Keratinocyte (primary cell): ENCODE results near the gene DTNBP1. TPM values are rescaled to one million over a fixed set of nuclear protein-coding genes. Genes with fewer than 3 reads are reported as not detected.

ENCODE experiments used
- DNase-seq: peaks from one replicate; pipeline ENCODE4 v3.0.0-alpha.2; 2011; ENCODE audit warnings: low read depth, missing footprints, low spot score
- FAIRE-seq: peaks from 2 replicates; lab custom pipeline; 2011; peaks lifted over from hg19 to GRCh38; lab: Jason Lieb, UNC
- H2AFZ ChIP-seq: 2 replicates; pipeline ENCODE4 v1.6.0; 2012; ENCODE audit warnings: low read length, control low read depth, inconsistent platforms; ENCODE audit not compliant: control insufficient read depth
- H3K27ac ChIP-seq: 2 replicates; pipeline ENCODE4 v1.5.1; 2011; ENCODE audit warnings: low read length; ENCODE audit not compliant: control insufficient read depth, insufficient read depth
- H3K27me3 ChIP-seq: 3 replicates; pipeline ENCODE4 v1.6.0; 2011; ENCODE audit warnings: low read length; ENCODE audit not compliant: control insufficient read depth, insufficient read depth; ENCODE audit errors: extremely low read depth
- H3K36me3 ChIP-seq, 2 experiments: 2 replicates in 1 of 2; 3 replicates in 1 of 2; pipeline ENCODE4 v1.5.1; 2011; ENCODE audit warnings: low read length in 2 of 2, mild to moderate bottlenecking in 1 of 2; ENCODE audit not compliant: control insufficient read depth in 2 of 2, insufficient read depth in 2 of 2; ENCODE audit errors: extremely low read depth in 1 of 2
- H3K4me1 ChIP-seq: 3 replicates; pipeline ENCODE4 v1.5.1; 2011; ENCODE audit warnings: low read length; ENCODE audit not compliant: control insufficient read depth, insufficient read depth; ENCODE audit errors: extremely low read depth
- H3K4me2 ChIP-seq: 3 replicates; pipeline ENCODE4 v1.6.0; 2011; ENCODE audit warnings: low read depth, low read length; ENCODE audit not compliant: control insufficient read depth, insufficient read depth; ENCODE audit errors: extremely low read depth
- H3K4me3 ChIP-seq, 3 experiments: fragments of 200-600 bp in 1 of 3; sonication (generic) in 1 of 3; 2 replicates in 2 of 3; 3 replicates in 1 of 3; pipeline ENCODE4 v1.5.1; 2011 to 2016; ENCODE audit warnings: low read length in 3 of 3, mild to moderate bottlenecking in 3 of 3, control low read depth in 2 of 3, inconsistent platforms in 1 of 3, low read depth in 1 of 3, mixed read lengths in 1 of 3, mixed run types in 1 of 3, moderate library complexity in 1 of 3; ENCODE audit not compliant: control insufficient read depth in 2 of 3, insufficient read depth in 2 of 3; ENCODE audit errors: extremely low read depth in 1 of 3
- H3K79me2 ChIP-seq: 2 replicates; pipeline ENCODE4 v1.6.0; 2012; ENCODE audit warnings: low read length; ENCODE audit not compliant: control insufficient read depth, insufficient read depth
- H3K9ac ChIP-seq: 3 replicates; pipeline ENCODE4 v1.6.0; 2011; ENCODE audit warnings: low read length; ENCODE audit not compliant: control insufficient read depth, insufficient read depth; ENCODE audit errors: extremely low read depth
- H3K9me1 ChIP-seq: 3 replicates; pipeline ENCODE4 v1.6.0; 2011; ENCODE audit warnings: low read length; ENCODE audit not compliant: control insufficient read depth, insufficient read depth; ENCODE audit errors: extremely low read depth
- H3K9me3 ChIP-seq: 2 replicates; pipeline ENCODE4 v1.5.1; 2012; ENCODE audit warnings: low read depth, low read length; ENCODE audit not compliant: control insufficient read depth
- H4K20me1 ChIP-seq: 3 replicates; pipeline ENCODE4 v1.6.0; 2011; ENCODE audit warnings: low read length; ENCODE audit not compliant: control insufficient read depth, insufficient read depth; ENCODE audit errors: extremely low read depth
- CTCF ChIP-seq, 3 experiments: IDR thresholded peaks in 1 of 3; conservative IDR thresholded peaks in 1 of 3; optimal IDR thresholded peaks in 1 of 3; 2 replicates in 2 of 3; 3 replicates in 1 of 3; pipeline versions ENCODE3 to v1.5.1; 2011; ENCODE audit warnings: low read length in 3 of 3, mild to moderate bottlenecking in 3 of 3, moderate library complexity in 2 of 3, control low read depth in 1 of 3, inconsistent platforms in 1 of 3; ENCODE audit not compliant: insufficient read depth in 2 of 3; ENCODE audit errors: extremely low read depth in 1 of 3
- EZH2 ChIP-seq: IDR thresholded peaks from one replicate; pipeline ENCODE4 v1.6.1; 2012; ENCODE audit warnings: inconsistent platforms, mild to moderate bottlenecking, low read length, moderate library complexity
- dilution Hi-C: fragments of 300-500 bp; cut with MboI; formaldehyde crosslinking; loops from one replicate; pipeline ENCODE4 v1.7.0; 2020; ENCODE audit warnings: low sequenced_read_pairs; ENCODE audit not compliant: extremely low pct_ligation_motif_present
- polyA plus RNA-seq, 5 experiments: library from polyadenylated mRNA; depleted of rRNA in 3 of 5; stranded (reverse) in 3 of 5; stranded (forward) in 1 of 5; unstranded in 1 of 5; fragments of >200 nt; gene quantifications; 1 replicate in 1 of 5; 2 replicates in 3 of 5; 3 replicates in 1 of 5; pipeline versions ENCODE4 v1.2.1 to v1.2.3, GENCODE V29; 2011 to 2012; ENCODE audit warnings: missing spikeins in 2 of 5, low read depth in 1 of 5, low replicate concordance in 1 of 5

DTNBP1 gene
- polyA plus RNA-seq, 1 donor (not counting 4 experiments of a cell fraction or from before 2014, with no cell fraction given) = 11.5 TPM

GRCh38 chr6:15593798-15594197 lies 69.0 kb downstream of the DTNBP1 start:
- Histone ChIP-seq H3K4me2 (no peak overlapping the region), H3K4me1 (no peaks in the 10 kb centered on the region), H2AFZ (no peak overlapping the region), H3K4me3 (no peak overlapping the region), H3K9me1 (no peaks in the 10 kb centered on the region), H3K9me3 (no peaks in the 10 kb centered on the region), H3K79me2 (no peaks in the 10 kb centered on the region), H3K9ac (no peak overlapping the region), H3K27me3 (no peaks in the 10 kb centered on the region), H3K36me3 (no peaks in the 10 kb centered on the region), H3K27ac (no peak overlapping the region), H4K20me1 (no peaks in the 10 kb centered on the region)
- DNase-seq (no peak), FAIRE-seq (no peak)
- dilution Hi-C loops = no loop called here
- TF ChIP-seq CTCF (optimal IDR thresholded peaks at IDR 0.05 in 1 of 3, IDR thresholded peaks at IDR 0.05 in 1 of 3, conservative IDR thresholded peaks at IDR 0.05 in 1 of 3; ENCODE audit: extremely low read depth in 1 of 3, insufficient read depth in 2 of 3, low read length in 3 of 3) (no peak), EZH2 (no peak)

- H3K4me2 ChIP-seq = no peak overlapping the region
- FAIRE-seq (no peak), DNase-seq (no peak)
- H3K36me3 ChIP-seq = no peaks in the 10 kb centered on the region
- H2AFZ ChIP-seq = no peak overlapping the region
- dilution Hi-C loops = no loop called here
- no peaks in the 10 kb centered on the region for H3K9me3 ChIP-seq
- H4K20me1 ChIP-seq = no peaks in the 10 kb centered on the region
- no peaks in the 10 kb centered on the region for H3K27me3 ChIP-seq
- H3K9ac ChIP-seq = no peak overlapping the region
- no peak overlapping the region for H3K27ac ChIP-seq
- no peaks in the 10 kb centered on the region for H3K4me1 ChIP-seq
- no peaks in the 10 kb centered on the region for H3K9me1 ChIP-seq
- no peak overlapping the region for H3K4me3 ChIP-seq
- TF ChIP-seq EZH2 (no peak), CTCF (optimal IDR thresholded peaks at IDR 0.05 in 1 of 3, IDR thresholded peaks at IDR 0.05 in 1 of 3, conservative IDR thresholded peaks at IDR 0.05 in 1 of 3; ENCODE audit: extremely low read depth in 1 of 3, insufficient read depth in 2 of 3, low read length in 3 of 3) (no peak)
- no peaks in the 10 kb centered on the region for H3K79me2 ChIP-seq
Measured at GRCh38 chr6:15592610-15593009, 70.2 kb downstream of the DTNBP1 start.
